Measurements from ENCODE around the gene CREBZF.

CREBZF gene, protein sequence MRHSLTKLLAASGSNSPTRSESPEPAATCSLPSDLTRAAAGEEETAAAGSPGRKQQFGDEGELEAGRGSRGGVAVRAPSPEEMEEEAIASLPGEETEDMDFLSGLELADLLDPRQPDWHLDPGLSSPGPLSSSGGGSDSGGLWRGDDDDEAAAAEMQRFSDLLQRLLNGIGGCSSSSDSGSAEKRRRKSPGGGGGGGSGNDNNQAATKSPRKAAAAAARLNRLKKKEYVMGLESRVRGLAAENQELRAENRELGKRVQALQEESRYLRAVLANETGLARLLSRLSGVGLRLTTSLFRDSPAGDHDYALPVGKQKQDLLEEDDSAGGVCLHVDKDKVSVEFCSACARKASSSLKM

DNA sequence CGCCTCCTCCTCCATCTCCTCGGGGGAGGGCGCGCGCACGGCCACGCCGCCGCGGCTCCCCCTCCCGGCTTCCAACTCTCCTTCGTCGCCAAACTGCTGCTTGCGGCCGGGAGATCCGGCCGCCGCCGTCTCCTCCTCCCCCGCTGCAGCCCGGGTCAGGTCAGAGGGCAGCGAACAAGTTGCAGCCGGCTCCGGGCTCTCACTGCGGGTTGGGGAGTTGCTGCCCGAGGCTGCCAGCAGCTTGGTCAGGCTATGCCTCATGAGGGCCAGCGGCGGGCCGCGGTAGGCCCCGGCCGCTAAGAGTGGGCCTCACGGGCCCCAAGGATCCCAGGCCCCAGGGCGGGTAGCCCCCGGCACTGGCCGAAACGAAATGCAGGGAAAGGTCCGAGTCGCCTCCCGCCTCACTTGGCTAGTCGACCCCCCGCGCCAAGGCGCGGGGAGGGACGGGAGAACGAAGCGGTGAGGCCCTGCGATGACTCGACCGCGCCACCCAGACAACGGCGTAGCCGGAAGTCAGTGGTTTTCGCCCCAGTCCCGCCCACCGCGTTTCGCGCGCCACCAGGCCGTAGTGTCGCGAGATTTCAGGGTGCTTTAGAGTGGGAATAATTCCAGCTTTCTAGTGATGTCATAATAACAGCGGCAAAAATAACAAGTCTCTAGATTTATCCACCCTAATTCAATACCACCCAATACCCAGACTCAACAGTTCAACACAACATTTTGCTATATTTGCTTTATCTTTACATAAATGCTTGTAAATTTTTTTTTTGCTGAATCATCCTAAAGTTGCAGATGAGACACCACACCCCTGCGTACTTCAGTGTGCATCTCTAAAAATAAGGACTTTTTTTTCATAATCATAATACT, at the start of gene CREBZF:
Gene CREBZF (minus strand): TSS at position 515 of the 867 bp plus-strand sequence. CDS start 254 bp downstream, at position 261.
- DNase-seq (ENCODE audit: low spot score) = peak; percentile 84
- FAIRE-seq = peak; percentile 72

DNA sequence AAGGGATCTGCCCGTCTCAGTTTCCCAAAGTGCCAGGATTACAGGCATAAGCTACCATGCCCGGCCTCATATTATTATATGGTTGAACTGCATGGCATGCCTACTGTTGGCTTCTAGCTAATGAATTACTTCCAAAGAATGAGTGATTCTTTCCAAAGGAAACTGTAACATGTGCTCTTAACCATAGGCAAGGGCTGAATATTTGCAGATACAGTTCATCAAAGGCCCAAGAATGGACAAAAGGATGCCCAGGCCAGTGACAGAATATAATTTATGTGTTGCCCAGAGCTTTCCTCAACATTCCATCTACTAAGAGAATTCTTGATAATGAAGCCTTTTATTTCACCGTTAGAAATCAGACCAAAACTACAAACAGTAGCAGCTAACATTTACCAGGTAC, 48.0 kb upstream of the CREBZF start:
- FAIRE-seq (peak; percentile 30), DNase-seq (ENCODE audit: low spot score) (peak; percentile 58)

DNA sequence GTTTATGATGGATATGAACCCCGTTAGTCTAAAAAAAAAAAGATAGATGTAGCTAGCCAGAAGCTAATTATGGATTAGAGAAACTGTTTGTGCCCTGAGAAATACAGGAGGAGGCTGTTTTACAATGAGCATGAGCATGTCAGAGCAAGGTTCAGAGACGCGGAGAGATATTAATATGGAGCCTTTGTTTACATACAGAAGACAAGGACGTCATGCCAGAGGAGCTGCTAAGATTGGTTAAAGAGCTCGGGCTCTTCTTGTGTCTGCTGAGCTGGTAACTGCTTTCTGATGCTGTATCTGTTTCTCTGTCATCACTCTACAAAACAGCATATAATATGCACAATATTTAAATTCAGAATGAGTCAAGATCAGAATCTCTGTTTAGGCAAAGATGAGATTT, 46.0 kb upstream of the CREBZF start:
- DNase-seq (ENCODE audit: low spot score) = no peak
- no peak for FAIRE-seq

DNA sequence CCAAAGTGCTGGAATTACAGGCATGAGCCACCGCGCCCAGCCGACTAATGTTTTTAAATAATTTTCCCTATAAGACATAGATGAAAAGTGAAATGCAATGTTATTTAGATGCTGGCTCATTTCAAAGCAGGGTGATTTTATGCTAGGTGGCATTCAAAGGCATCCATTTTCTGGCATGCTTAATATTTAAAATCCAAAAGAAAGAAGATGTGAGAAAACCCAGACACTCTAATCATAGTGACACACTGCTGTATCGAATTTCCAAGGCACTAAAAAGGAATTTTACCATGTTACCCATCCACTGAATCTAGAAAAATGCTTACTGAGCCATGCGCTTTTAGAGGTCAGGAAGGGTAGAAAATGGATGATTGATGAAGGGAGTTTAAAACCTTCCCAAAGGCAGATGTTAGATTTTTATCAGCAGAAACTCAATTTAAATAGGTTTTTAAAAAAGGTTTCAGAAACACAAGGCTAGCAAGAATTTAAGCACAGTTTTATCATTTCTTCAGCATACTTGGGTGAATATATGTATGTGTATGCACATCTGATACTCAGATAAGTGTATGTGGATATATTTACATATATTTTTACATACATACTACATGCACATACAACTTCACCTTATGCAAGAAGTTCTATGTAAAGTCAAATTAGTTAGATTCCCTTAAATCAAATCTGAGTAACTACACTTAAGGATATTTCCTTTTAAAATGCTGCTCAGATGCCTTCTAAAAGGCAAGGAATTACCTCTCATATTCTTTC, 45.2 kb upstream of the CREBZF start:
- DNase-seq (ENCODE audit: low spot score) (no peak), FAIRE-seq (no peak)

DNA sequence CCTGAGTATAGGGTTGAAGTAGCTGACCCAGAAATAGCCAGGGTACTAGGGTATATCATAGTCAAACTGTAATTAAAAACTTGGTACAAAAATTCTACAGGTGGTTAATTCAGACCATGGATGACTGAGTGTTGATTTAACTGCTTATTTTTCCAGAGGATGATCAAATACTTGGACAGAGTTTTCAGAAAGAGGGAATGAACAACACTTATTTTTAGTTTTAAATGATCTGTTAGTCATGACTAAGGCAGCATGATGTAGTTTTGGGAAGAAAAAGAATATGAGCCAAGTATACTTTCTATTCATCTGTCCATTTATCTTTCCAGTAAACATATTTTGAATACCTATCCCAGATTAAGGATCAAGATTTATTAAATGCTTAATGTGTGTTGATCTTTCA, 40.9 kb upstream of the CREBZF start:
- DNase-seq (ENCODE audit: low spot score) (no peak), FAIRE-seq (no peak)

DNA sequence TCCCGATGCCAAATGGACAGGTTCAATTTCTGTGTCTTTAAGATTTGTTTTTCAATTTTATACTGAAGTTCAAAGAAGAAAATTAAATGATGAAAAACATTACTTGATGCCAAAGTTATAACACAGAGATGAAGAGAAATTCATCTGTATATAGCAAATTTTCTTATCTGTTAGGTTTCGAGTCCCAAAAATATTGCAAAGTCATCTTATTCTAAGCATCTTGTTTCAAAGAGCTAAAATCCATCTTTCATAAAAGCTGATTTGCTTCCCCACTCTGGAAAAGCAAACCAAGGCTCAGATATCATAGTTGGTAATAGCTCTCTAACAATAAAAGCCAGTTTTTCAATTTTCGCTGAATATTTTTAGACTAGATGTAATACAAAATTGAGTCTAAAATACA, 40.0 kb upstream of the CREBZF start:
- FAIRE-seq (no peak), DNase-seq (ENCODE audit: low spot score) (no peak)

DNA sequence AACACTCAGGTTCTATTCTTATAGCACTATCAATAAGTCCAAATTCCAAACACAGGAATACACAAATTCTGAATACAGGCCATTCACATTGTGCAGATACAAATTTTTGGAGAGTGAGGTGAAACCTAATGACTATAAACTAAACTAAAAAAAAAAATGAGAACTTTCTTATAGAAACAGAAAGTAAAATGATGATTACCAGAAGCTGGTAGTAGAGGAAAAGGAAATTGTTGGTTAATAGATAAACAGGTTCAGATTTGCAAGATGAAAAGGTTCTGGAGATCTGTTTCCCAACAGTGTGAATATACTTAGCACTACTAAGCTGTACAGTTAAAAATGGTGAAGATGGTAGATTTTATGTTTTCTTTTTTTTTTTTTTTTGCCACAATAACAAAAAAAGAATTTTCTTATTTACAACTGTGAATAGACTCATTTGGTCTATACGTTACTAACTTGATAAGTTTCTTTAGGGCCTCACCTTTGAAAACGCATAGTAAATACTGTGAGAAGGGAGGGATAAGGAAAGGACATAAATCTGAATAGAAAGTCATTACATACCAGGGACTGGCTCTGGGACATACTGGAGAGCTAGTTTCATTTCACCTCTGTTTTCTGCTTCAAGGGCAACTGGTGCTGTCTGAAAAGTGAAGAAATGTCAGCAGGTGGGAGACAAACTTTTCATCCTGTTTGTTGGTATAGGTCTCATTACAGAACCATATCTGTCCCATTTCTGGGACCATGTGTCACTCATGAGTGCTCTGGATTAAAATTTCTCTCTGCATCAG, 35.2 kb upstream of the CREBZF start:
- no peak for FAIRE-seq
- no peak for DNase-seq (ENCODE audit: low spot score)

DNA sequence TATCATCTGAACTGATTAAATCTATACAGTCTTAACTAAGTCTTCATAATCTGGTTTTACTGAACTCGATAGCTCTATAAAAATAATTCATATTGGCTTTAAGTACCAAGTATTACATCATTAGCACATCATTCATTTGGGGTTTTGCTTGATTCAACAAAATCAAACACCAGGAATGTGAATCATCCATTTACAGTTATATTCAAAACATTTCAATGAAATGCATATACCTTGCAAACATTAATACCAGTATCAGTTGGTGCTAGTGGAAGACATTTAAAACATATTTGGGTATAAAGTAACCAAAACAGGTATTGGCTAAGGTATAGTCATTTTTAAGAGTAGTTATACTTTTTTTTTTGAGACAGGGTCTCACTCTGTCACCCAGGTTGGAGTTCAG, 33.3 kb upstream of the CREBZF start:
- no peak for FAIRE-seq

DNA sequence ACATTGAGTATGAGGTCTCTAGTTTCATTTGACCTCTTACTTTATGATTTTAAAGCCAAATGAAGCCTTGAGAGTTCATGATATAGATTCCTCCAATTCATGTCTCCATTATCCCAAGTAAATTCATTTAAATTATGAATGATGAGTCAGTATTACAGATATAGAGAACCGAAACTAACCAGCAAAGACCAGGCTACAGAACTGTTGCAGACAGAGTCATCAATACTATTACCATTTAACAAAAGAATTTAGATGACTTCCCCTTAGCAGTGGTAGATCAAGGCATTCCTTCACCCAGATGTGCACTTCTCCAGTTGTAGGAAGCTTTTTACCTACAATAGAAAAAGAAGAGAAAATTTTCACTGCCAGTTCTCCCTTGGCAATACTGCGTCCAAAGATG, 32.8 kb upstream of the CREBZF start:
- DNase-seq (ENCODE audit: low spot score) = no peak
- no peak for FAIRE-seq

More for the DNA sequence above, 33.3 kb upstream of the CREBZF start:
- no peak for DNase-seq (ENCODE audit: low spot score)

DNA sequence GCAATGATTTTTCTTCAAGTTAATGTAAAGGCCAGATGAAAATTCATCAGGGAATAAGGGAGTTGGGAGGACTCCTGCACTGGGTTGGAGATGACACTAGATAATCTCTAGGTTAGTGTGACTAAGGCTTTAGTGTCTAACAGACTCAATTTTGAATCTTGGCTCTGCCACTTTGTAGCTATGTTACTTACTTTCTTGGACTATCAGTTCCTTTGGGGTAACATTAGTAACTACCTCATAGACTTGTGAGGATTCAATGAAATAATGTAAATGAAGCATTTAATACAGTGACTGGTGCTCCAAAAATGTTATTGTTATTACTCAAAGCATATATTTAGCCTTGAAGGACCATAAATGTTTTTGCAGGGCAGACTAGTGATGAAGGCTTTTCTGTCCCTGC, 30.6 kb upstream of the CREBZF start:
- DNase-seq (ENCODE audit: low spot score) (no peak), FAIRE-seq (no peak)

DNA sequence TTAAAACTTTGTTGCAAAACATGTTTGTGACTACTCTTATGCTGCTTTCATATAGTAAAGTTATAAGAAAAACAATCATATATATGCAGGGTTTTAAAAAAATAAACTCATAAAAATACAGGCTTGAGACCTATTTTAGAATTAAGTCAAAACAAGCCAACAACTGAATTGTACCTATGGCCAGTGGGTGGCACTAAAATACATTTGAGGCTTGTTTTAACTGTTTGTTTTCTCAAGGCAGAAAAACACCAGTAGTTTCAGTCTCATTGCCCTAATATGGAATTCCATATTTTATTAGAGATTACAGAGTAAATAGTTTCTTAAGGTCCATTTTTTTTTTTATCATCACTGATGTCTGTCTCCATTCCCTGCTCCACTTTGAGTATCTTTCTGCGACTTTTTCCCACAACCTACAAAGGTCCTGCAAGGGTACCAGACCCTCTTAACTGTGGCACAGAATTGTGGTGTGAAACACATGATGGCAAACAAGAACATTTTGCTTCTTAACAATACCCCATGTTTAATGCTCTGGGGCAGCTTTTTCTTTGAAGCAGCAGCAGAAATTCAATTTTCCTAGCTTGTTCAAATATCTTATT, 29.6 kb upstream of the CREBZF start:
- FAIRE-seq (peak; percentile 70), DNase-seq (ENCODE audit: low spot score) (no peak)

DNA sequence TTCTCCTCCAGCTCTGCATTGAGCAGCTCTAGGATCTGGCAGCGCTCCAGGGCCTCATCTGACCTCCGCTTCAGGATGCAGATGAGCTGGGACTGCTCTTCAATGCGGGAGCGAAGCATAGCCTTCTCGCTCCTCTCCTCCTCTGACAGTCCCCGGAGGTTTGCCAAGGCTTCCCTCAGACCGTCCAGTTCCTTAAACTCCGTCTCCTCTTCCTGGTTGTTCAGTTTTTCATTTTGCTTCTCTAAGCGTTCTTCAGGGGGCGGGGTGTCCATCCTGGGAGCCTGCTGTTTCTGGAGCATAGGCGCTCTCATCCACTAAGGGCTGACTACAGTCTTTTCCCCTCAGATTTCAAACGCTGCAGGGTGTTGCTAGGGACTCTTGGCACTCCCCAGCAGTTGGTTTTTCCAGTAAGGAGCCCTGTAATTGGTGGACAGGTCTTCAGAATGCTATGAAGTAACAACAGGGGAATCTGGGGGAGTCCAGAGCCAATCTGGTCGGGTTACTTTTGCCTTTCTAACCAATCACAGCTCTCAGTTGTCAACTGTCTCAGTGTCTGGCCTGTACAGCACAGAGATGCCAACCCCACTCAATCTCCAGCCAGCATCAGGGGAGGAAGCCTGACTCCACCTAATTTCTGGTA, 21.0 kb upstream of the CREBZF start, which contains the start of gene CCDC89:
Gene CCDC89 (minus strand): TSS at position 376 of the 640 bp plus-strand sequence. CDS start 65 bp downstream, at position 311.
- no peak for DNase-seq (ENCODE audit: low spot score)
- no peak for FAIRE-seq

DNA sequence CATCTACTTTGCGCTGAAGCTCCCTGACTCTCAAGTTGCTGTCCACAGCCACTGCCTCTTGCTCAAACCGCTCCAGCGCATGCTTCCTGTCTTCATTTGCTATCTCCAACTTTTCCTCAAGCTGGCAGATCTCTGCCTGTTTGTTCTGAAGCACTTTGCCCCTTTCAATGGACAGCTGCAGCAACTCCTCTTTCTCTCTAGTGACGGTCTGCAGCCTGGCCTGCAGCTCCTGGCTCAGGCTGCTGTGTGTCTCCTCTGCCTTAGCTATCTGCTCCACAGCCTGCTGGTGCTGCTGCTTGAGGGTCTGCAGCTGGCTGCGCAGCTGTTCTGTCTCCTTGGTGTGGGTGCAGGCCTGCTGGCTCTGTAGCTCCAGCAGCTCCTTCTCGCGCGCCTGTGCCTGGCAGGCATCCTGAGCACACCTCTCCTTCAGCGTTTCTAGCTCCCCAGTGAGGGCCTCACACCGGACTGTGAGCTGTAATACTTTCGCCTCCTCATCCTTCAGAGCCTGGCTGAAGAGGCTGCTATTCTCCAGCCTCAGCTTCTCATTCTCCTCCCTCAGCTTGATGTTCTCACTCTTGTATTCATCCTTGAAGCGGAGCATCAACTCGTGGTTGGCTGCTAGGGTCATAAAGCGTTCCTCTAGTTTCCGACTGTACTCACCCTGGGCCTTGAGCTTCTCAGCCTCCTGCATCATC, 20.3 kb upstream of the CREBZF start:
- no peak for FAIRE-seq

DNA sequence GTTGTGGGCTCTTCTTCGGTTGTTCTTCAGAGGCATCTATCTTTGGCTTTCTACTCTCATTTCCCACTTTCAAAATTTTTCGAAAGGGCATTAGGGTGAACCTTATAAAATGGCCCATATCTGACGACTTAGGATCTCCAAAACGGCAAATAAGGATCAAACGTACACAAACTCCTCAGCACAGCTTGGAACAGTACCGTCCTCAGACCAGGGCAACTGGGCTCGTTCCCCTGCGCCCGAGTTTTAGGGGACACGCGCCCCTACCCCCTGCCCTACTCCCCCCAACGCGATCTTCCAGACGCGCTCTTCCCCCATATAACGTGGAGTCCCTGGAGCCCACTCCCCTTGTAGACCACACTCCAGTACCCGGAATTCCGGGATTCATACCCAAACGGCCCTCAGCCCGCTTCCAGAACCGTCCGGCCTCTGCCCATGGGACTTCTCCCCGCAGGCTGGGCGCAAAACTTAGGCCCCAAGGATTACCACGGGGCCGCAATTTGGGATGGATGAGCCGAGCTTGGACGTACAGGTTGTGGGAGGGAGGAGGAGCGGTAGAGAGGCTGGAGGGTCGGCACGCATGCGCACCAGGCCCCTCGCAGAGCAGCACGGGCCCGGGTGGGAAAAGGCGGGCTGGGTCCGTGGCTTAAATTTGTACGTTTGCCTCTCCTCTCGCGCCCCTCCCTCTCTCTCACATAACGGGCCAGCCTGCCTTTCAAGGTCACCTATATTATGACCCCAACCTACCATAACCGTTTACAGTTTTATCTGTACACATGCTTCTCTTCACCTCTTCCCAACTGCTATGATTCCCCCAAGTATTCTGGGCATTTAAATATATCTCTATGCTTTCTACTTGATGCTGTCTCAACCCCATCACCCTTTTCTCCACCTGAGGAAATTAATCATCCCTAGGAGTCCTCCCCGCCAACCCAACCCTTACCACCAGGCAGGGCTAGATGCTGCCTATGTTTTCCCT, 17.7 kb upstream of the CREBZF start:
- no peak for FAIRE-seq
- DNase-seq (ENCODE audit: low spot score) = no peak

More for the DNA sequence above, 20.3 kb upstream of the CREBZF start:
- no peak for DNase-seq (ENCODE audit: low spot score)

DNA sequence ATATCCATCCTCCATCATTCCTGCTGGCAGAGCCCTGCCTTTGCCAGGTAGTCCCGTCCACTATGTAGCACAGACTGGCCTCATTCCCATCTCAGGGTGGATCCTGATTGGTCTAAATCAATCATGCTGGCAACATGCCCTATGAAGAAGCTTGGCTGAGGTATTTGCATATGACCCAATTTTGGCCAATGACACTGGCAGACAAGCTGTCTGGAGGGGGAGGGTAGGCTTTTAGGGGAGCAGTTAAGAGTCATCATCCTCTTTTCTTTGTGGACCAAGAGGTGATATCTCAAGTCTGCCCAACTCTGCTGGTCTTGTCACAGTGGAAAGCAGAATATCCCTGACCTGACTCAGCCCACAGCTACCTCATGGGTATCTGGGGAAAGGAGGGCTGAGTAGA, 16.0 kb upstream of the CREBZF start:
- FAIRE-seq (no peak), DNase-seq (ENCODE audit: low spot score) (no peak)

DNA sequence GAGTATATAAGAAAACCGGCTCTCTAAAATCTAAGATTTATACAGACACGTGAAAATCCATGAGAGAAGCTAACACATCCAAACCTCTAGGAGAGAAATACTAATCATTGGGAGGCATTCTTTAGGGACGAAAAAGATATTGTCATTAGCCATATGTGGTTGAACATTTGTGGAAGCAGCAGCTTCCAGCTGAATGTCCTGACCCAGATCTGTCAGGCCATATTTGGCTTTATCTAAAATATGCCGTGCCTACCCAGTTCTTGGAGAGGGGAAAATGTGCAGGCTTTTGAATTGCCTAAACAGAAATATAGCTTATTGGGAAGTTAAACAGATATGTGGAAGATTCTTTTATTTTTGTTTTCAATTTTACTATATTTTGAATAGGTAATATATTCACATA, 14.6 kb upstream of the CREBZF start:
- DNase-seq (ENCODE audit: low spot score) = no peak
- no peak for FAIRE-seq

DNA sequence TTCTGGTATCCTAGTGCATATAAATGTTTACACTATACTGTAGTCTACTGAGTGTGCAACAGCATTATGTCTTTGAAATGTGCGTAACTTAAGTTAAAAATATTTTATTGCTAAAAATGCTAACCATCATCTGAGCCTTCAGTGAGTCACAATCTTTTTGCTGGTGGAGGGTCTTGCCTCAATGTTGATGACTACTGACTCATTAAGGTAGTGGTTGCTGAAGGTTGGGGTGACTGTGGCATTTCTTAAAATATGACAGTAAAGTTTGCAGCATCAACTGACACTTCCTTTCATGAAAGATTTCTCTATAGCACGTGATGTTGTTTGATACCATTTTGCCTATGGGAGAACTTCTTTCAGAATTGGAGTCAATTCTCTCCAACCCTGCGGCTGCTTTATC, 8.5 kb upstream of the CREBZF start:
- DNase-seq (ENCODE audit: low spot score) (no peak), FAIRE-seq (no peak)
